ENCODE results near the gene NUP133. TPM values are rescaled to one million over a fixed set of nuclear protein-coding genes. Genes with fewer than 3 reads are reported as not detected.

Gene NUP133
- total and polyA plus RNA-seq, 2 of the 4 experiments (the other 2 are of a cell fraction), result 13.4 to 30.5 TPM

- Histone ChIP-seq H3K56ac (ENCODE audit: extremely low read depth, insufficient read depth, low read length) (no peak overlapping the region), H3K18ac (ENCODE audit: low read depth, low read length) (no peak overlapping the region), H3K9me3 (ENCODE audit: control insufficient read depth, insufficient read depth, low read length) (no peaks in the 10 kb centered on the region), H3K4me1 (ENCODE audit: control insufficient read depth, insufficient read depth, low read length) (no peaks in the 10 kb centered on the region), H2AK9ac (replicated peaks; ENCODE audit: low read depth, low read length, poor library complexity) (no peak overlapping the region), H4K5ac (ENCODE audit: low read depth, low read length) (no peak overlapping the region), H2AK5ac (ENCODE audit: low read depth, low read length) (no peak overlapping the region), H3K9me1 (ENCODE audit: insufficient read depth, low read length) (no peaks in the 10 kb centered on the region), H2AFZ (replicated peaks; ENCODE audit: low read length, poor library complexity) (no peak overlapping the region), H3K27me3 (ENCODE audit: control insufficient read depth, insufficient read depth, low read length) (no peaks in the 10 kb centered on the region), H2BK15ac (ENCODE audit: low read depth, low read length) (no peak overlapping the region), H3K4me3 (ENCODE audit: insufficient read depth, low read depth, low read length) (no peak overlapping the region), H3K4me2 (ENCODE audit: low read depth, low read length) (no peak overlapping the region), H3K36me3 (ENCODE audit: control insufficient read depth, insufficient read depth, low read length) (peaks cover 26% of the 10 kb centered on the region), H3K14ac (replicated peaks; ENCODE audit: low read depth, low read length) (no peak overlapping the region), H3K23ac (ENCODE audit: low read depth, low read length) (no peak overlapping the region), H3K4ac (ENCODE audit: low read depth, low read length) (no peak overlapping the region), H4K8ac (ENCODE audit: low read depth in 2 of 2, low read length in 2 of 2) (no peak overlapping the region), H4K20me1 (ENCODE audit: insufficient read depth, low read length) (no peaks in the 10 kb centered on the region), H2BK5ac (ENCODE audit: low read depth, low read length, poor library complexity, severe bottlenecking) (no peak overlapping the region), H2BK20ac (ENCODE audit: low read depth, low read length) (no peak overlapping the region), H3K79me1 (ENCODE audit: low read depth in 1 of 2, low read length in 2 of 2) (peaks cover 3 to 9% of the 10 kb centered on the region in 2 experiments; a peak in 3 of 4 replicates), H3K9ac (ENCODE audit: low read depth, low read length) (no peak overlapping the region), H4K91ac (ENCODE audit: insufficient read depth, low read depth, low read length) (no peak overlapping the region), H3K27ac (ENCODE audit: insufficient read depth, low read length) (no peak overlapping the region), H2BK120ac (ENCODE audit: low read depth, low read length) (no peak overlapping the region)
- BruUV-seq (replicated peaks), result no TSS peak
- TF ChIP-seq MAFK (IDR thresholded peaks at IDR 0.05; ENCODE audit: low read depth, low read length) (no peak), RAD21 (IDR thresholded peaks at IDR 0.05; ENCODE audit: low read length) (no peak), NFE2L2 (IDR thresholded peaks at IDR 0.05; ENCODE audit: low read depth, low read length) (no peak), MAZ (IDR thresholded peaks at IDR 0.05; ENCODE audit: borderline replicate concordance, low read depth, low read length) (no peak), CHD1 (IDR thresholded peaks at IDR 0.05; ENCODE audit: low read depth, low read length) (no peak), BHLHE40 (IDR thresholded peaks at IDR 0.05; ENCODE audit: low read depth, low read length) (no peak), MXI1 (IDR thresholded peaks at IDR 0.05; ENCODE audit: borderline replicate concordance, low read depth, low read length) (no peak), CTCF (conservative IDR thresholded peaks at IDR 0.05; ENCODE audit: low read depth, low read length) (no peak), SMC3 (IDR thresholded peaks at IDR 0.05; ENCODE audit: low read depth, low read length) (no peak), RCOR1 (IDR thresholded peaks at IDR 0.05; ENCODE audit: insufficient replicate concordance, low read length) (no peak), FOS (IDR thresholded peaks at IDR 0.05; ENCODE audit: low read depth, low read length) (no peak), CEBPB (IDR thresholded peaks at IDR 0.05; ENCODE audit: low read depth, low read length) (no peak), RFX5 (IDR thresholded peaks at IDR 0.05; ENCODE audit: low read depth, low read length) (no peak), POLR2A (IDR thresholded peaks at IDR 0.05; ENCODE audit: low read depth, low read length) (no peak), ELK1 (IDR thresholded peaks at IDR 0.05; ENCODE audit: borderline replicate concordance, low read depth, low read length) (no peak)
- TF ChIP-seq, protein P1, sequence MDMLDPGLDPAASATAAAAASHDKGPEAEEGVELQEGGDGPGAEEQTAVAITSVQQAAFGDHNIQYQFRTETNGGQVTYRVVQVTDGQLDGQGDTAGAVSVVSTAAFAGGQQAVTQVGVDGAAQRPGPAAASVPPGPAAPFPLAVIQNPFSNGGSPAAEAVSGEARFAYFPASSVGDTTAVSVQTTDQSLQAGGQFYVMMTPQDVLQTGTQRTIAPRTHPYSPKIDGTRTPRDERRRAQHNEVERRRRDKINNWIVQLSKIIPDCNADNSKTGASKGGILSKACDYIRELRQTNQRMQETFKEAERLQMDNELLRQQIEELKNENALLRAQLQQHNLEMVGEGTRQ (IDR thresholded peaks at IDR 0.05; ENCODE audit: low read depth, low read length), result no peak
- POLR2A ChIA-PET (ENCODE audit: unreplicated experiment), result no interaction called here
- dilution Hi-C loops (cut with HindIII; ENCODE audit: low sequenced_read_pairs, unreplicated experiment), result no loop called here
- ATAC-seq (ENCODE audit: low read depth) (no peak), DNase-seq (no peak)
- intact Hi-C loops (cut with micrococcal nuclease), result no loop called here
- CTCF ChIA-PET, result interaction anchor here (0.6 kb wide), 1 partner anchor 563 kb away, joined by 4 read pairs; no protein-coding TSS in a partner anchor
- in situ Hi-C loops (cut with MboI; ENCODE audit: low sequenced_read_pairs), result no loop called here
- whole genome bisulfite sequencing, 2 experiments (ENCODE audit: extremely low coverage in 2 of 2, insufficient read length in 1 of 2), result no CpG with 5 or more reads among the region's 6 CpGs
Observed at GRCh38 chr1:229531326-229531725, 23.2 kb upstream of the NUP133 start.
